ENCODE measurements around the gene RPL27. TPM values are rescaled to one million over a fixed set of nuclear protein-coding genes. Genes with fewer than 3 reads are reported as not detected.

Gene RPL27
- total RNA-seq, 4 donors from 2014 or later, result 243 to 836 (median 677) TPM

DNA sequence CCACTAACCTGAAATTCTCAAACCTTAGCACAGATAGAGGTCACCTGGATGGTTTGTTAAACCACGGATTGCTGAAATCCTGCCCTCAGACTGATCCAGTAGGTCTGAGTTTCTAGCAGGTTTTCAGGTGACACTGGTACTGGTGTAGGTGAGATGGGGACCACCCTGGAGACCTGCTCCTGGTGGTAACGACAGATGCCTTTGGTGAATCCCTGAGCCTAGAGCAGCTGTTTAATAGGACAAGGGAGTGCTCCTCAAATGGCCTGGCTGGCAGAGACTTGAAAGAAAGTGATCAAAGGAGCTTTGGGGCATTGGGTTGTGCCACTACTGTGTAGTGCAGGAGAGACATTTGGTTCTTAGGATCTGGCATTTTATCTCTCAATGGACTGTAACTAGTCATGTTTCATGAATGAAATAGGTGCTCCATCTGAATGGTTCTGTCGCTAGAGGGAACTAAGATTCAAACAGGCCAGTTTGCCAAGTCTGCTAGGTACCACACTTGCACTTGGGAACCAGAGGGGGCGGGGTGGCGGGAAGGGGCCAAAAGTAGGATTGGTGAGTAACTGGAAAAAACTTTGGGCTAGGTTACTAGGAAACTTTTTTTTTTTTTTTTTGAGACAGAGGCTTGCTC is 5.4 kb downstream of the RPL27 start:
- intact Hi-C loops (cut with DNase I; ENCODE audit: low total_unique reads), result no loop called here
- H3K4me1 ChIP-seq, result peaks cover 10 to 32% (median 24%) of the 10 kb centered on the region in 4 donors
- H3K9me3 ChIP-seq, result no peaks in the 10 kb centered on the region
- H3K4me3 ChIP-seq, result no peak overlapping the region
- 85 to 86% methylated on average over 4 to 5 of the region's 5 CpGs for WGBS, 2 donors (ENCODE audit: low coverage in 1 of 2)
- TF ChIP-seq POLR2AphosphoS5 (IDR thresholded peaks at IDR 0.05) (no peak), EP300 (IDR thresholded peaks at IDR 0.05; ENCODE audit: low read depth) (no peak), POLR2A (IDR thresholded peaks at IDR 0.05) (no peak)
- TF ChIP-seq, protein P1, sequence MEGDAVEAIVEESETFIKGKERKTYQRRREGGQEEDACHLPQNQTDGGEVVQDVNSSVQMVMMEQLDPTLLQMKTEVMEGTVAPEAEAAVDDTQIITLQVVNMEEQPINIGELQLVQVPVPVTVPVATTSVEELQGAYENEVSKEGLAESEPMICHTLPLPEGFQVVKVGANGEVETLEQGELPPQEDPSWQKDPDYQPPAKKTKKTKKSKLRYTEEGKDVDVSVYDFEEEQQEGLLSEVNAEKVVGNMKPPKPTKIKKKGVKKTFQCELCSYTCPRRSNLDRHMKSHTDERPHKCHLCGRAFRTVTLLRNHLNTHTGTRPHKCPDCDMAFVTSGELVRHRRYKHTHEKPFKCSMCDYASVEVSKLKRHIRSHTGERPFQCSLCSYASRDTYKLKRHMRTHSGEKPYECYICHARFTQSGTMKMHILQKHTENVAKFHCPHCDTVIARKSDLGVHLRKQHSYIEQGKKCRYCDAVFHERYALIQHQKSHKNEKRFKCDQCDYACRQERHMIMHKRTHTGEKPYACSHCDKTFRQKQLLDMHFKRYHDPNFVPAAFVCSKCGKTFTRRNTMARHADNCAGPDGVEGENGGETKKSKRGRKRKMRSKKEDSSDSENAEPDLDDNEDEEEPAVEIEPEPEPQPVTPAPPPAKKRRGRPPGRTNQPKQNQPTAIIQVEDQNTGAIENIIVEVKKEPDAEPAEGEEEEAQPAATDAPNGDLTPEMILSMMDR (IDR thresholded peaks at IDR 0.05), result no peak
- H3K27ac ChIP-seq, result no peak overlapping the region
- DNase-seq, result no peak
- H3K27me3 ChIP-seq, result no peaks in the 10 kb centered on the region
- in situ Hi-C loops (cut with MboI; ENCODE audit: low pct_ligation_motif_present in 1 of 4, low pct_unique_long_range_greater_than_20kb in 1 of 4, low sequenced_read_pairs in 3 of 4), result loop anchor here in 1 of 4 donors (25.0 kb wide), 1 partner anchor 334 kb away; no protein-coding TSS in a partner anchor
- H3K36me3 ChIP-seq, result peaks cover 0 to 31% (median 17%) of the 10 kb centered on the region in 4 donors

DNA sequence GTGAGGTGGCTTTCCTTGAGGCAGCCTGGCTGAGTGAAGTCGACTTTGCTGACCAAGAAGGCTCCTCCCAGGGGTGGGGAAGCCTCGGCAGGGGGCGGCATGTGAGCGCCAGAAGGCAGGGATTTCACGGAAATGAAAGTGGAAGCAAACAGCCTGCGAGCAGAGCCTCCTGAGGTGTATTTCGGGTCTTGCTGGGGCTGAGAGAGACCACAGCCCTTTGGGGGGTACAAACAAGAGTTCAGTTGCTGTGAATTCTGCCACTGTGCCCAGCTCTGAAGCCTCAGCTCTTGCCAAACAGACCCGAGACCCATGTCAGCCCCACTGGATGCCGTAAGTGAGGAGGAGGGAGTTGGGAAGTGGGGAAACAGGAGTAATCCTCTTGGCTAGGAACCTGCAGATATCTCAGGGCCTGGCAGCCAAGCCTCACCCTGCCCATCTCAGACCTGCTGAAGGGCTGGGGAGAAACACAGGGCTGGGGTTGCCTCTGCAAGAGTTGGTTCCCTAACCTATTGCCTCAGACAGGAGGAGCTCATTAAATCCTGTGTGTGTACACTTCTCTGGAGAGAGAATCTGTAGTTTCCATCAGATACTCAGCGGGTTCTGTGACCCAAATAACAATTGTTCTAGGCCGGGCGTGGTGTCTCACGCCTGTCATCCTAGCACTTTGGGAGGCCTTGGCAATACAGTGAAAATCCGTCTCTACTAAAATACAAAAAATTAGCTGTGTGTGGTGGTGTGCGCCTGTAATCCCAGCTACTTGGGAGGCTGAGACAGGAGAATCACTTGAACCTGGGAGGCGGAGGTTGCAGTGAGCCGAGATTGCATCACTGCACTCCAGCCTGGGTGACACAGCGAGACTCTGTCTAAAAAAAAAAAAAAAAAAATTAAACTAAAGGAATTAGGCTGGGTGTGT is 8.7 kb downstream of the RPL27 start, which contains the start of gene IFI35:
TSS of gene IFI35 (plus strand) at position 146 of the 913 bp plus-strand sequence. CDS start at position 310, 164 bp downstream.
- H3K4me3 ChIP-seq, result peak within 1 kb of the TSS; percentile 41 to 81 (median 66)
- intact Hi-C loops (cut with DNase I; ENCODE audit: low total_unique reads), result no loop called here
- H3K27ac ChIP-seq, result peak within 1 kb of the TSS; percentile 90 to 97 (median 96)
- peak; percentile 84 for TF ChIP-seq POLR2A (IDR thresholded peaks at IDR 0.05)
- TF ChIP-seq EP300 (IDR thresholded peaks at IDR 0.05; ENCODE audit: low read depth), result no peak
- TF ChIP-seq, protein P1 (IDR thresholded peaks at IDR 0.05), result peak in 3 of 5 experiments; percentile 21 to 38 (median 31)
- TF ChIP-seq POLR2AphosphoS5 (IDR thresholded peaks at IDR 0.05), result peak; percentile 75 to 89 (median 88)
- peaks cover 0 to 15% (median 9%) of the 10 kb centered on the region in 4 donors for H3K36me3 ChIP-seq
- WGBS, 2 donors (ENCODE audit: low coverage in 1 of 2), result 20 to 100% methylated on average over 1 to 18 of the region's 18 CpGs
- in situ Hi-C loops (cut with MboI; ENCODE audit: low pct_ligation_motif_present in 1 of 4, low pct_unique_long_range_greater_than_20kb in 1 of 4, low sequenced_read_pairs in 3 of 4), result loop anchor here in 1 of 4 donors (25.0 kb wide), 1 partner anchor 330 kb away; no protein-coding TSS in a partner anchor
- H3K9me3 ChIP-seq, result no peaks in the 10 kb centered on the region
- no peaks in the 10 kb centered on the region for H3K27me3 ChIP-seq
- H3K4me1 ChIP-seq, result peaks cover 6 to 49% (median 28%) of the 10 kb centered on the region in 4 donors
- DNase-seq, result peak; percentile 93

DNA sequence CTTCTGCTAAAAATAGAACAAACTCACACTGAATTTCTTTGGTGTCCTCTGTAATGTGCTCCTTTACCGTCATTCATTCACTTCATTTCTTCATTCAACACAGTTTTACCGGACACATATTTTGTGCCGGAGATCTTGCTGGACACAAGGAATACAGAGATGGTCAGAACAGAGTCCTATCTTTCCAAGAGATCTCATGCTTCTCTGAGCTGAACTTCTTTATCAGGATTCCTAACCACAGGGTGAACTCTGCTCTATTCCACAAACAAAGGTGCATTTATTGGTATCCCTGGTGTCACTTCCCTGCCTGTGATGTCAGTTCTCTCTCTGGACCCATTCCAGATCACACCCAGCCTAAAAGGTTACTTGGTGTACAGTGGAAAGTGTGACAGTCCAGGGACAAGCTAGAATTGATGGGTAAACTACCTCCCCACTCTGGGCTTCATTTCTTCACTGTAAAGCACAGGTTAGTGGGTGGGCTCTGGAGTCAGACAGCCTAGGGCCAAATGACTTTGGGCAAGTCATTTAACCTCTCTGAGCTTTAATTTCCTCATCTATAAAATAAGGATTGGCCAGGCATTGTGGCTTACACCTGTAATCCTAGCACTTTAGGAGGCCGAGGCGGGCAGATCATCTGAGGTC is 12.6 kb downstream of the RPL27 start:
- in situ Hi-C loops (cut with MboI; ENCODE audit: low pct_ligation_motif_present in 1 of 4, low pct_unique_long_range_greater_than_20kb in 1 of 4, low sequenced_read_pairs in 3 of 4), result loop anchor here in 1 of 4 donors (25.0 kb wide), 1 partner anchor 327 kb away; no protein-coding TSS in a partner anchor
- TF ChIP-seq POLR2AphosphoS5 (IDR thresholded peaks at IDR 0.05) (peak; percentile 49 to 72 (median 50)), POLR2A (IDR thresholded peaks at IDR 0.05) (peak; percentile 36), EP300 (IDR thresholded peaks at IDR 0.05; ENCODE audit: low read depth) (peak; percentile 11)
- TF ChIP-seq, protein P1 (IDR thresholded peaks at IDR 0.05), result peak in 1 of 5 experiments; percentile 9
- Histone ChIP-seq H3K4me3 (no peak overlapping the region), H3K27me3 (no peaks in the 10 kb centered on the region), H3K36me3 (no peaks in the 10 kb centered on the region), H3K27ac (peak overlapping the region; percentile 75 to 82 (median 78)), H3K4me1 (peaks cover 6 to 57% (median 30%) of the 10 kb centered on the region in 4 donors), H3K9me3 (no peaks in the 10 kb centered on the region)
- intact Hi-C loops (cut with DNase I; ENCODE audit: low total_unique reads), result loop anchor here (10.0 kb wide), 1 partner anchor 304 kb away; no protein-coding TSS in a partner anchor
- 59 to 61% methylated on average over 3 to 5 of the region's 5 CpGs for WGBS, 2 donors (ENCODE audit: low coverage in 1 of 2)
- peak; percentile 75 for DNase-seq
